ENCODE data around the gene CPNE1.
"Not testable (repeated sequence)": the region's sequence is repeated elsewhere in the genome, so short reads cannot be mapped to it uniquely, and the experiment has no call there.

The CPNE1 gene

DNA sequence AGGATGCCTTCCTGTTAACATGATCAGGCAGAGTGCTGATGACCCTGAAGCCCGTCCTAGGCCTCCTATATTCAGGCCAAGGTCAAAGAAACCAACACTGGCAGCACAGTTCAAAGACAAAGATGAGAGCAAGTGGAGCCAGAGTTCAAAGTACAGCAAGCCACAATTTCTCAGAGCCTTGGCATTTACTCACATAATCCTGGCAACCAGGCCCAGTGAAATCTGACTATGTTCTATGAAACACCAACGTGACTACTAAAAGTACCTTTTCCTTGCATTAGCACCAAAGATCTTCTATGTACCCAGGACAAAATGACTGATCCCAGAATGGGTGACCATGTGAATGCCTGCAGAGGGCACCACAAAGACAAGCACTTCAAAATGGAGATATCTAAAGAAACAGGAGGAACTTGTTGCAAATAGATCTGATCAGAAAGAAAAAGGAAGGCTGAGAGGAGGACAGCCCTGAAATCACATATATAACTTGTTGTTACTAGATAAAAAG is 30.6 kb upstream of the CPNE1 start:
- Histone ChIP-seq H3K27me3 (replicated peaks; ENCODE audit: control insufficient read depth, insufficient read depth, low read length) (no peaks in the 10 kb centered on the region), H3K36me3 (ENCODE audit: control insufficient read depth, insufficient read depth, low read length, severe bottlenecking) (peaks cover 39% of the 10 kb centered on the region), H3K9ac (ENCODE audit: low read length) (no peak overlapping the region), H3K4me1 (ENCODE audit: control insufficient read depth, insufficient read depth, low read length) (peaks cover 18% of the 10 kb centered on the region), H3K9me3 (ENCODE audit: control insufficient read depth, low read length) (no peaks in the 10 kb centered on the region), H3K4me3 (ENCODE audit: low read length) (no peak overlapping the region)
- DNase-seq (ENCODE audit: low read depth), result no peak

DNA sequence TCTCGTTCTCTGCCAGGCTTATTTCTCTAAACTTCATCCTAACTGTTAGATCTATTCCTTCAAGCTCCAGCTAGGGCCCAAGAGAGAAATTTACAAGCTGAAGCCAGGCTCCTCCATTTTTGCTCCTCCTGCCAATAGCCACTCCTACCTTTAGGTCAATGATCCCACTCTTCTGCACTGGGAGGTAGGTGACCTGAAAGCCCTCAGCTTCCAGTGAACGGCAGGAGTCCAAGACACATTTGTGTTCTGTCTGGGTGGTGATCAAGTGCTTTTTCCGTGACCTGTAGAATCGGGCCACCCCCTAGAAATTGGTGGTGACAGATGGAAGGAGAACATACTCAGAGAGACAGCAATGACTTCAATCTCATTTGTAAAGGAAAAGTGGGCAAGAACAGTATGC is 25.6 kb upstream of the CPNE1 start:
- no peak overlapping the region for H3K4me3 ChIP-seq (ENCODE audit: low read length)
- no peaks in the 10 kb centered on the region for H3K9me3 ChIP-seq (ENCODE audit: control insufficient read depth, low read length)
- H3K4me1 ChIP-seq (ENCODE audit: control insufficient read depth, insufficient read depth, low read length), result no peaks in the 10 kb centered on the region
- no peak for DNase-seq (ENCODE audit: low read depth)
- no peaks in the 10 kb centered on the region for H3K27me3 ChIP-seq (replicated peaks; ENCODE audit: control insufficient read depth, insufficient read depth, low read length)
- no peak overlapping the region for H3K9ac ChIP-seq (ENCODE audit: low read length)
- peaks cover 59% of the 10 kb centered on the region for H3K36me3 ChIP-seq (ENCODE audit: control insufficient read depth, insufficient read depth, low read length, severe bottlenecking)

DNA sequence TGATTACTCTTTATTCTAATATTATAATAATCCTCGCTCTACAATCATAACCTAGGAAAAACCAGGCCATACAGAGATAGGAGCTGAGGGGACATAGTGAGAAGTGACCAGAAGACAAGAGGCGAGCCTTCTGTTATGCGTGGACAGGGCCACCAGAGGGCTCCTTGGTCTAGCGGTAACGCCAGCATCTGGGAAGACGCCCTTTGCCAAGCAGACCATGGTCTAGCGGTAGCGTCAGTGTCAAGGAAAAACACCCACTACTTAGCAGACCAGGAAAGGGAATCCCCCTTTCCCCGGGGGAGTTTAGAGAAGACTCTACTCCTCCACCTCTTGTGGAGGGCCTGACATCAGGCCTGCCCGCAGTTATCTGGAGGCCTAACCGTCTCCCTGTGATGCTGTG is 22.2 kb upstream of the CPNE1 start:
- not testable (repeated sequence) for H3K9me3 ChIP-seq (ENCODE audit: control insufficient read depth, low read length); H3K9ac ChIP-seq (ENCODE audit: low read length); H3K4me1 ChIP-seq (ENCODE audit: control insufficient read depth, insufficient read depth, low read length); H3K27me3 ChIP-seq (replicated peaks; ENCODE audit: control insufficient read depth, insufficient read depth, low read length); DNase-seq (ENCODE audit: low read depth); H3K4me3 ChIP-seq (ENCODE audit: low read length)
- H3K36me3 ChIP-seq (ENCODE audit: control insufficient read depth, insufficient read depth, low read length, severe bottlenecking), result peaks cover 42% of the 10 kb centered on the region

DNA sequence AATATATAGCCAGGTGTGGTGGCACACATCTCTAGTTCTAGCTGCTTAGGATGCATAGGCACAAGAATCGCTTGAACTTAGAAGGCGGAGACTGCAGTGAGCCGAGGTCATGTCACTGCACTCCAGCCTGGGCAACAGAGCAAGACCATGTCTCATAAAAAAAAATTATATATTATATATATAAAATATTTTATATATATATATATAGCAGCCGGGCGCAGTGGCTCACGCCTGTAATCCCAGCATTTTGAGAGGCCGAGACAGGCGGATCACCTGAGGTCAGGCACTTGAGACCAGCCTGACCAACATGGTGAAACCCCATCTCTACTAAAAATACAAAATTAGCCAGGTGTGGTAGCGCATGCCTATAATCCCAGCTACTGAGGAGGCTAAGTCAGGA is 20.7 kb upstream of the CPNE1 start:
- not testable (repeated sequence) for H3K4me3 ChIP-seq (ENCODE audit: low read length); H3K9me3 ChIP-seq (ENCODE audit: control insufficient read depth, low read length); H3K27me3 ChIP-seq (replicated peaks; ENCODE audit: control insufficient read depth, insufficient read depth, low read length); H3K4me1 ChIP-seq (ENCODE audit: control insufficient read depth, insufficient read depth, low read length); DNase-seq (ENCODE audit: low read depth); H3K9ac ChIP-seq (ENCODE audit: low read length)
- peaks cover 36% of the 10 kb centered on the region for H3K36me3 ChIP-seq (ENCODE audit: control insufficient read depth, insufficient read depth, low read length, severe bottlenecking)

DNA sequence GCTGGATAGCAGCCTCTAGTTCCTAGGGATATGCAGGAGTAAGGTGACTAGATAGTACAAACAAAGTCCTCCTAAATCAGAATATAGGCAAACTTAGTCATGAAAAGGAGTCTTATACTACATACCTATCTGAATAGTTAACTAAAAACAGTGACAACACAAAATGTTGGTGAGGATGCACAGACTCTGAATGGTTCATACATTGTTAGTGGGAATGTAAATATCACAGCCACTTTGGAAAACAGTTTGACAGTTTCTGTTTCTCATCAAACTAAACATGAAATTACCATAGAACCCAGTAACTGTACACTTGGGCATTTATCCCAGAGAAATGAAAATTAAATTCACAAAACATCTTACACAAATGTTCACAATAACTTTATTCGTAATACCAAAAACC is 17.3 kb upstream of the CPNE1 start:
- Histone ChIP-seq H3K36me3 (ENCODE audit: control insufficient read depth, insufficient read depth, low read length, severe bottlenecking) (peaks cover 20% of the 10 kb centered on the region), H3K9me3 (ENCODE audit: control insufficient read depth, low read length) (no peaks in the 10 kb centered on the region), H3K4me1 (ENCODE audit: control insufficient read depth, insufficient read depth, low read length) (no peaks in the 10 kb centered on the region), H3K27me3 (replicated peaks; ENCODE audit: control insufficient read depth, insufficient read depth, low read length) (no peaks in the 10 kb centered on the region), H3K4me3 (ENCODE audit: low read length) (no peak overlapping the region), H3K9ac (ENCODE audit: low read length) (no peak overlapping the region)
- no peak for DNase-seq (ENCODE audit: low read depth)

DNA sequence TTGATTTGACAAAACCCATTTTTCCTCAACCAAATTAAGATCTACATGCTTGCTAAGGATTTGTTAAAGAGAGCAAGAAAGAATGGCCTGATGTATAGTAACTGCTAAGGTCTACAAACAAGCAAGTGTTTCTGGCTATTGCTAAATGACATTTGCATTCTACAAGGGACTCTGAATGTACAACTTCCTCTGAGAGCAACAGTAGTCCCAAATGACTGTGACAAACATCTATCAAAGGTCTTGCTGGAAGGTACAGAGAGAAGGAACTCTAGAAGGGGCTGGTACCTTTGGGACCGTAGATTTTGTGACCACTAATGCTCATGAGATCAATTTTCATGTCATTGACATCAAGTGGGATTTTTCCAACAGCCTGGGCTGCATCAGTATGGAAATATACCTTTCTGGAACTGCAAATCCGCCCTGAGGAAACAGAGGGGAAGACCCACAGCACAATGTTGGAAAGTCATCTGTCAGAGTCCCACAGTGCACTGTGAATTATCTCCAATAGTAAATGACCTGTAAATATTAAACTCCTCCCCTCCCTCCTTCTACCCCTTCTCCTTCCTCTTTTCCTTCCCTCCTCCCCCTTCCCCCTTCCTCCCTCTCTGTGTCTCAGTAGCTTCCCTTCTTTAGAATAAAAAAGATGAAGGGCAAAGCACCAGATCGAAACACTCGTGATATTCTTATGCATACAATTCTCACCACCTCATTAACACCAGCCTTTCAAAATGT is 15.9 kb upstream of the CPNE1 start:
- Histone ChIP-seq H3K9ac (ENCODE audit: low read length) (no peak overlapping the region), H3K9me3 (ENCODE audit: control insufficient read depth, low read length) (no peaks in the 10 kb centered on the region), H3K27me3 (replicated peaks; ENCODE audit: control insufficient read depth, insufficient read depth, low read length) (no peaks in the 10 kb centered on the region), H3K4me3 (ENCODE audit: low read length) (no peak overlapping the region), H3K4me1 (ENCODE audit: control insufficient read depth, insufficient read depth, low read length) (no peaks in the 10 kb centered on the region), H3K36me3 (ENCODE audit: control insufficient read depth, insufficient read depth, low read length, severe bottlenecking) (peaks cover 19% of the 10 kb centered on the region)
- DNase-seq (ENCODE audit: low read depth), result no peak

DNA sequence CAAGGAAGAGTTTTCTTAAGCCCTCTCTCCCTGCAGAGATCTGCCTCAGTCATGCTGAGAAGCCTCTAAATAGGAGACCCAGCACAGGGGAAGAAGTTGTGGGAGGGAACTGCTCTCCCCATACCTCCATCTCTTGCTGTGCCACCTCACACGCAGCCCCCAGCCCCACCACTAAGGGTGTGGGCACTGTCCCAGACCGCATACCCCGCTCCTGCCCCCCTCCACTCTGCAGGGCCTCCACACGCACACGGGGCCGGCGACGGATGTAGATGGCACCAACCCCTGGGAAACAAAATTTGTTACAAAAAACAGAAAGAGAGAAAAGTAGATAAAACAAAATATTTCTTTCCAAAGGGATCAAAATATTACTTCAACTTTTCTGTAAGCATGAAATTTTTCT is 10.2 kb upstream of the CPNE1 start:
- H3K4me3 ChIP-seq (ENCODE audit: low read length), result no peak overlapping the region
- H3K9me3 ChIP-seq (ENCODE audit: control insufficient read depth, low read length), result no peaks in the 10 kb centered on the region
- no peak overlapping the region for H3K9ac ChIP-seq (ENCODE audit: low read length)
- DNase-seq (ENCODE audit: low read depth), result no peak
- no peaks in the 10 kb centered on the region for H3K4me1 ChIP-seq (ENCODE audit: control insufficient read depth, insufficient read depth, low read length)
- no peaks in the 10 kb centered on the region for H3K27me3 ChIP-seq (replicated peaks; ENCODE audit: control insufficient read depth, insufficient read depth, low read length)
- peaks cover 56% of the 10 kb centered on the region for H3K36me3 ChIP-seq (ENCODE audit: control insufficient read depth, insufficient read depth, low read length, severe bottlenecking)

DNA sequence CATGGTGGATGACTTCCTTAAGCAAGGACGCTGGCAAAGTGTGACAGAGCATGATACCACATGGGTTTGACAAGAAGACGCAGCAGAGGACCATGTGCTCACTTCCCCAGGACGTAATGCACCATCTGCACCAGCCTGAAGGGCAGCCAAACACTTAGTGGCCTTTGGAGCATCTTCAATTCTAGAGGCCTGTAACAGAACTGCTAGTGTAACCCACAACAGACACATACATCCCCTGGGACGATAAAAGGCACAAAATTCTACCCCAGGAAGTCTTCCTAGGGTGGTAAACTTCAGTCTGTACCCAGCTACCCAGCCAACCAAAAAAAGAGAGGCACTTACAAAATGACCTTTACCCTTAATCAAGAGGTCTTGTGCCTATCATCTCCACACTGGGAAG is 9.2 kb upstream of the CPNE1 start:
- Histone ChIP-seq H3K27me3 (replicated peaks; ENCODE audit: control insufficient read depth, insufficient read depth, low read length) (no peaks in the 10 kb centered on the region), H3K9ac (ENCODE audit: low read length) (no peak overlapping the region), H3K4me3 (ENCODE audit: low read length) (no peak overlapping the region), H3K36me3 (ENCODE audit: control insufficient read depth, insufficient read depth, low read length, severe bottlenecking) (peaks cover 66% of the 10 kb centered on the region), H3K9me3 (ENCODE audit: control insufficient read depth, low read length) (no peaks in the 10 kb centered on the region), H3K4me1 (ENCODE audit: control insufficient read depth, insufficient read depth, low read length) (no peaks in the 10 kb centered on the region)
- DNase-seq (ENCODE audit: low read depth), result no peak

DNA sequence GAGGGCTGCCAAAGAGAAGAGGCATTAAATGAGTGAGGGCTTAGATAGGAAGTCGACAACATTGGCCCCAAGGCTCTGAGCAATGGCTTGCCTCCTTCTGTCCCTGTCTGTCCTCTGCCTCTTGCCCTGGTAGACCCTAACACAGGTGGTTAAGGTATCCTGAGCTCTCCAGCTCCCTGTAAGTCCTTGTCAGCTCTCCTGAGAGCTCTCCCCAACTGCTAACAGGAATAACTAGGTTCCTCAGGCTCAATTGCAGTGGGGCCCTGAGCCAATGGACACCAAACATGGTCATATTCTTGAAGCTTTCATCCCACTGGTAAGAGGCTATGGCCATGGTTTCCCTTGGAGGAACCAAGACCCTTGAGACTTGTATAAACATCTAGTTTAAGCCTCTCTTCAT is 5.0 kb upstream of the CPNE1 start:
- no peaks in the 10 kb centered on the region for H3K9me3 ChIP-seq (ENCODE audit: control insufficient read depth, low read length)
- H3K27me3 ChIP-seq (replicated peaks; ENCODE audit: control insufficient read depth, insufficient read depth, low read length), result no peaks in the 10 kb centered on the region
- H3K36me3 ChIP-seq (ENCODE audit: control insufficient read depth, insufficient read depth, low read length, severe bottlenecking), result peaks cover 64% of the 10 kb centered on the region
- H3K4me1 ChIP-seq (ENCODE audit: control insufficient read depth, insufficient read depth, low read length), result no peaks in the 10 kb centered on the region
- H3K4me3 ChIP-seq (ENCODE audit: low read length), result no peak overlapping the region
- H3K9ac ChIP-seq (ENCODE audit: low read length), result no peak overlapping the region
- no peak for DNase-seq (ENCODE audit: low read depth)

DNA sequence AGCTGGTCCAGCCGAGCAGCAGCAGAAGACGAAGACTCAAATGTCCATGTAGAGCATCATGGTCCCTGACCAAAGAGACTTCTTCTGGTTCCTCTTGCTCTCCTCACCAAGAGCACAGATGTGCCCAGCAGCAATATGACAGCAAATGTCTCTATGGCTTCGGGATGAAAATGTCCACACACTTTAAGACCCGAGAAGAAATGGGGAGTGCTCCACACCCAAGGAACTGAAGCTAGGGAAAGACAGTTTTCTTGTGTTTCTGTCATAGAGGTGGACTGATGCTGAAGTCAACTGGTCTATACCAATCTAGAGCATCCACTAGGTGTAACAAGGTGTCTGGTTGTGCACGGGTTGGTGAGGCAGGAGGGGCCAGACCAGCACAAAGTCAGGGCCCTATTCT is 4.5 kb upstream of the CPNE1 start:
- DNase-seq (ENCODE audit: low read depth), result no peak
- Histone ChIP-seq H3K4me3 (ENCODE audit: low read length) (no peak overlapping the region), H3K36me3 (ENCODE audit: control insufficient read depth, insufficient read depth, low read length, severe bottlenecking) (peaks cover 60% of the 10 kb centered on the region), H3K27me3 (replicated peaks; ENCODE audit: control insufficient read depth, insufficient read depth, low read length) (no peaks in the 10 kb centered on the region), H3K9me3 (ENCODE audit: control insufficient read depth, low read length) (no peaks in the 10 kb centered on the region), H3K4me1 (ENCODE audit: control insufficient read depth, insufficient read depth, low read length) (no peaks in the 10 kb centered on the region), H3K9ac (ENCODE audit: low read length) (no peak overlapping the region)

DNA sequence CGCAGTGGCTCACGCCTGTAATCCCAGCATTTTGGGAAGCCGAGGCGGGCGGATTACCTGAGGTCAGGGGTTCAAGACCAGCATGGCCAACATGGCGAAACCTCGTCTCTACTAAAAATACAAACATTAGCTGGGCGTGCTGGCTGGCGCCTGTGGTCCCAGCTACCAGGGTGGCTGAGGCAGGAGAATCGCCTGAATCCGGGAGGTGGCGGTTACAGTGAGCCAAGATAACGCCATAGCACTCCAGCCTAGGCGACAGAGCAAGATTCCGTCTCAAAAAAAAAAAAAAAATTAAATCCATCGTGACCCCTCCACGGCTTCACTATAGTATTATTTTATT is 1.2 kb upstream of the CPNE1 start:
- Histone ChIP-seq H3K9ac (ENCODE audit: low read length) (no peak overlapping the region), H3K9me3 (ENCODE audit: control insufficient read depth, low read length) (no peaks in the 10 kb centered on the region), H3K27me3 (replicated peaks; ENCODE audit: control insufficient read depth, insufficient read depth, low read length) (no peaks in the 10 kb centered on the region), H3K36me3 (ENCODE audit: control insufficient read depth, insufficient read depth, low read length, severe bottlenecking) (peaks cover 30% of the 10 kb centered on the region), H3K4me1 (ENCODE audit: control insufficient read depth, insufficient read depth, low read length) (peaks cover 25% of the 10 kb centered on the region), H3K4me3 (ENCODE audit: low read length) (no peak overlapping the region)
- no peak for DNase-seq (ENCODE audit: low read depth)

All from adipocyte (in vitro differentiated cells).